GM21515 (cell line): ENCODE data around the gene OR3A3.

Experiments
- ATAC-seq: cut with Tn5 transposase; IDR thresholded peaks from one replicate; pipeline ENCODE4 v1.9.1; 2021; ENCODE audit not compliant: unreplicated experiment

OR3A3 gene

GRCh38 chr17:3471599-3471998 is 60.4 kb downstream of the OR3A3 start, which contains the start of gene SPATA22:
SPATA22 (minus strand) TSS chr17:3471819; CDS start chr17:3469325, 2,494 bp downstream.
- ATAC-seq, result no peak

GRCh38 chr17:3472137-3472536 is 61.0 kb downstream of the OR3A3 start:
- ATAC-seq, result no peak
